Activated naive CD8-positive, alpha-beta T cell treated with anti-CD3 and anti-CD28 coated beads, Interleukin-2, amount 50 U/mL, for 24 hours (primary cell): ENCODE measurements around the gene PYGM.
A peak's percentile ranks its signal among the peaks of the same experiment; 100 is the strongest.

Experiments
- ATAC-seq: fragments of 150-1000 bp; cut with Tn5 transposase; one replicate; pipeline ENCODE4 v1.10.0; 2021
- DNase-seq: peaks from one replicate; pipeline ENCODE4 v3.0.0; 2021
- H3K27ac Mint-ChIP-seq: one replicate; pipeline ENCODE4 v1.8.0; 2021; ENCODE audit warnings: mild to moderate bottlenecking, mixed read lengths
- H3K27me3 Mint-ChIP-seq: one replicate; pipeline ENCODE4 v1.8.0; 2021; ENCODE audit warnings: mixed read lengths
- H3K36me3 Mint-ChIP-seq: one replicate; pipeline ENCODE4 v1.8.0; 2021; ENCODE audit warnings: low read depth, mixed read lengths
- H3K4me1 Mint-ChIP-seq: one replicate; pipeline ENCODE4 v1.8.0; 2021; ENCODE audit warnings: mixed read lengths
- H3K4me3 Mint-ChIP-seq: one replicate; pipeline ENCODE4 v1.8.0; 2021; ENCODE audit warnings: mild to moderate bottlenecking, moderate library complexity, mixed read lengths
- H3K9me3 Mint-ChIP-seq: one replicate; pipeline ENCODE4 v1.8.0; 2021; ENCODE audit warnings: mixed read lengths

Gene PYGM

GRCh38 chr11:64759722-64760719, at the start of gene PYGM:
PYGM (minus strand) TSS chr11:64759974; CDS start chr11:64759898, 76 bp downstream.
- no peak within 1 kb of the TSS for H3K4me3 Mint-ChIP-seq
- no peaks in the 10 kb centered on the region for H3K9me3 Mint-ChIP-seq
- ATAC-seq (peak; percentile 20), DNase-seq (no peak)
- H3K27me3 Mint-ChIP-seq = no peaks in the 10 kb centered on the region
- H3K4me1 Mint-ChIP-seq = peaks cover 47% of the 10 kb centered on the region
- H3K27ac Mint-ChIP-seq = peak within 1 kb of the TSS; percentile 81
- peaks cover 28% of the 10 kb centered on the region for H3K36me3 Mint-ChIP-seq

GRCh38 chr11:64805481-64805880, 45.7 kb upstream of the PYGM start:
- H3K4me3 Mint-ChIP-seq = no peak overlapping the region
- no peak for ATAC-seq

GRCh38 chr11:64804346-64805210, 44.8 kb upstream of the PYGM start:
- Mint-ChIP-seq H3K4me1 (peaks cover 33% of the 10 kb centered on the region), H3K4me3 (peak overlapping the region; percentile 86), H3K27me3 (no peaks in the 10 kb centered on the region), H3K36me3 (peaks cover 9% of the 10 kb centered on the region), H3K27ac (no peak overlapping the region), H3K9me3 (no peaks in the 10 kb centered on the region)
- no peak for DNase-seq
- ATAC-seq = no peak

More at GRCh38 chr11:64805481-64805880, 45.7 kb upstream of the PYGM start:
- DNase-seq = no peak
- Mint-ChIP-seq H3K36me3 (peaks cover 7% of the 10 kb centered on the region), H3K27me3 (no peaks in the 10 kb centered on the region), H3K4me1 (peaks cover 34% of the 10 kb centered on the region), H3K27ac (no peak overlapping the region), H3K9me3 (no peaks in the 10 kb centered on the region)

- peak overlapping the region; percentile 89 for H3K27ac Mint-ChIP-seq
- H3K27me3 Mint-ChIP-seq = no peaks in the 10 kb centered on the region
- peak overlapping the region; percentile 86 for H3K4me3 Mint-ChIP-seq
- peaks cover 29% of the 10 kb centered on the region for H3K4me1 Mint-ChIP-seq
- peaks cover 12% of the 10 kb centered on the region for H3K36me3 Mint-ChIP-seq
- H3K9me3 Mint-ChIP-seq = no peaks in the 10 kb centered on the region
- no peak for ATAC-seq
- no peak for DNase-seq
These were observed 44.1 kb upstream of the PYGM start for GRCh38 chr11:64803846-64804345.

DNA sequence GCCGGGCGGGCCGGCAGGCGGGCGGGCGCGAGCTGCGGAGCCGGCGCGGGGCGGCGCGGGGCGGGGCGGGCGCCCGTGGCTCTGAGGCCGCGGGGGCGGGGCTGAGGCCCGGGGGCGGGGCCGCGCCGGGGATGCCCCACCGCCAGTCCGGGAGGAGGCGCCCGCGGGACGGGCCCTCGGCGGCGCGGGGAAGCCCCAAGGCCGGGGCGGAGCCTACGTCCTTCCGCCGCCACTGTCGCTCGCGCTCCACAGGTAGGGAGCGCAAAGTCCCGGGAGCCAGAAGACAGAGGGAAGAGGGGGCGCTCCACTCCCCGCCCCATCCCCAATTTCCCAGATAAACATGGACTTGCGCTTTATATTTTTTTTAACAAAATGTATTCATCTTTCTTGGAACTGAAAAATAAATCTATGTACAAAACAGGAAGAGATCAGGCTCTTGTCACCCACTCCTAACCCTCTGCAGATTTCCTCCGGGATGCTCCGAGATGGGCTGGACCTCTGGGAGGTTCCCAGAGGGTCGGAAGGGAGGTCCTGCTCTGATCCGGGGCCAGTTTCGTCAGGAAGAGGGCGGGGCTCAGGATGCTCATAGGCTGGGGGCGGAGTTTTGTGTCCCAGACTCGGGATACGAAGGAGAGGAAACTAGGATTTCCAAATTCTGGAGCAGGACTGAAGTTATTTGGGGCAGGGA, 43.5 kb upstream of the PYGM start, which contains the start of gene MAP4K2:
MAP4K2 (minus strand) TSS at position 57 of the 688 bp plus-strand sequence. CDS start 65 bp downstream, outside the sequence.
- H3K27ac Mint-ChIP-seq = peak within 1 kb of the TSS; percentile 89
- H3K27me3 Mint-ChIP-seq = no peaks in the 10 kb centered on the region
- no peaks in the 10 kb centered on the region for H3K9me3 Mint-ChIP-seq
- ATAC-seq = peak; percentile 83
- H3K4me1 Mint-ChIP-seq = peaks cover 30% of the 10 kb centered on the region
- DNase-seq = peak; percentile 88
- peak within 1 kb of the TSS; percentile 86 for H3K4me3 Mint-ChIP-seq
- peaks cover 13% of the 10 kb centered on the region for H3K36me3 Mint-ChIP-seq

GRCh38 chr11:64802370-64803157, 42.8 kb upstream of the PYGM start:
- Mint-ChIP-seq H3K9me3 (no peaks in the 10 kb centered on the region), H3K36me3 (peaks cover 11% of the 10 kb centered on the region), H3K4me1 (peaks cover 27% of the 10 kb centered on the region), H3K27ac (peak overlapping the region; percentile 71), H3K4me3 (peak overlapping the region; percentile 83), H3K27me3 (no peaks in the 10 kb centered on the region)
- peak; percentile 61 for DNase-seq
- peak; percentile 8 for ATAC-seq

- H3K27me3 Mint-ChIP-seq = no peaks in the 10 kb centered on the region
- H3K9me3 Mint-ChIP-seq = no peaks in the 10 kb centered on the region
- H3K4me1 Mint-ChIP-seq = peaks cover 27% of the 10 kb centered on the region
- peaks cover 11% of the 10 kb centered on the region for H3K36me3 Mint-ChIP-seq
- ATAC-seq (no peak), DNase-seq (no peak)
- H3K4me3 Mint-ChIP-seq = peak overlapping the region; percentile 83
- peak overlapping the region; percentile 71 for H3K27ac Mint-ChIP-seq
These were observed 42.0 kb upstream of the PYGM start for GRCh38 chr11:64801561-64802369.

- no peak for DNase-seq
- ATAC-seq = no peak
- Mint-ChIP-seq H3K9me3 (no peaks in the 10 kb centered on the region), H3K27ac (peak overlapping the region; percentile 71), H3K27me3 (no peaks in the 10 kb centered on the region), H3K36me3 (peaks cover 12% of the 10 kb centered on the region), H3K4me3 (peak overlapping the region; percentile 83), H3K4me1 (peaks cover 29% of the 10 kb centered on the region)
These were observed 41.3 kb upstream of the PYGM start for GRCh38 chr11:64801158-64801464.

GRCh38 chr11:64800303-64801157, 40.8 kb upstream of the PYGM start:
- peaks cover 10% of the 10 kb centered on the region for H3K36me3 Mint-ChIP-seq
- H3K27me3 Mint-ChIP-seq = no peaks in the 10 kb centered on the region
- H3K4me3 Mint-ChIP-seq = no peak overlapping the region
- H3K27ac Mint-ChIP-seq = no peak overlapping the region
- H3K9me3 Mint-ChIP-seq = no peaks in the 10 kb centered on the region
- ATAC-seq = no peak
- DNase-seq = no peak
- H3K4me1 Mint-ChIP-seq = peaks cover 29% of the 10 kb centered on the region

DNA sequence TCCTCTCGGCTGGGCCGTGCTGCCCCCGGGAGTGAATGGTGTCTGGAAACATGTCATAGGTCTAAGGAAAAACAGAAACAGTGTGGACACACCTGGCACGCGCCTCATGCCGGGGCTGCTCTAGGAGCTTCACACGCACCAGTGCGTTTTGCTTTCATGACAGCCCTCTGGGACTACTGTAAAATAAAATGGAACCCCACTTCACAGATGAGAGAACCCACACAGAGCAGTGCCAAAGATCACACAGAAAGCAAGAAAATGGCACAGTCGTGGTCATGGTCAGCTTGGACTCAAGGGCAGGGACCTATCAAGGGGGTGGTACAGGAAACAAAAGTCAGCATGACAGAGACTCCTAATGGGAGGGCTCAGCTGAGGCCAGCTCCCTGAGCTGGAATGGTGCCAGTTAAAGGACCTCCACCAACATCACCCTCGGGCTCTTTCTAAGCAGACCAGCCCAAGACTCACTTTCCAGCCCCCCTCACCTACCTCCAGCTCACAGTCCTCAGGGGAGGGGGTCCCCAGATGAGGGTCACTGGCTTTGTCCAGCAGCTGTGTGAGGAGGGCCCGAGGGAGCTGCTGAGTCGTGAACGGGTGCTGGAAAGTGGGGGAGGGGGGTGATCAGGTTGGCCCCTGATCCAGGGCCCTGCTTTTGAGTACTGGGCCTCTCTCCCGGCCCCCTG, 40.0 kb upstream of the PYGM start:
- Mint-ChIP-seq H3K9me3 (no peaks in the 10 kb centered on the region), H3K27me3 (no peaks in the 10 kb centered on the region), H3K4me1 (peaks cover 32% of the 10 kb centered on the region), H3K4me3 (no peak overlapping the region), H3K36me3 (peaks cover 10% of the 10 kb centered on the region), H3K27ac (no peak overlapping the region)
- ATAC-seq = no peak
- no peak for DNase-seq

- peaks cover 10% of the 10 kb centered on the region for H3K36me3 Mint-ChIP-seq
- no peaks in the 10 kb centered on the region for H3K27me3 Mint-ChIP-seq
- H3K4me1 Mint-ChIP-seq = peaks cover 34% of the 10 kb centered on the region
- ATAC-seq = no peak
- no peaks in the 10 kb centered on the region for H3K9me3 Mint-ChIP-seq
- no peak overlapping the region for H3K27ac Mint-ChIP-seq
- no peak overlapping the region for H3K4me3 Mint-ChIP-seq
- DNase-seq = no peak
These were observed 39.5 kb upstream of the PYGM start for GRCh38 chr11:64799256-64799622.
